Activated T-helper 1 cell treated with anti-CD3 and anti-CD28 coated beads, Interleukin-2, amount 50 U/mL, for 16 hours (primary cell): ENCODE data around the gene RNF145.

Source experiments
- DNase-seq, 2 donors: peaks; one replicate each; pipeline ENCODE4 v3.0.0-alpha.2; 2020; ENCODE audit warnings: low read depth in 1 of 2, low spot score in 1 of 2

Gene RNF145

DNA sequence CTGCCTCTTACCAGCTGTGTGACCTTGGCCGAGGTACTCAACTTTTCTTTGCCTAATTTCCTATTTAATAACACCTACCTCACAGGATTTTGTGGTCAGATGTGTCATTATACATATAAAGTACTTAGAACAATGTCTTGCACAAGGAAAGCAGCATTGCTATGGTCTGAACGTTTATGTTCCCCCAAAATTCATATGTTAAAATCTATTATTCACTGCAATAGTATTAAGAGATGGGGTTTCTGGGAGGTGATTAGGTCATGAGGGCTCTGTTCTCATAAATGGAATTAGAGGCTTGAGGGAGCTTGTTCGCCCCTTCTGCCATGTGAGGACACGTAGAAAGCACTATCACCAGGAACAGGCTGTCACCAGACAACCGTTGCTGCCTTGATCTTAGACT, 10.9 kb upstream of the RNF145 start:
- no peak for DNase-seq

DNA sequence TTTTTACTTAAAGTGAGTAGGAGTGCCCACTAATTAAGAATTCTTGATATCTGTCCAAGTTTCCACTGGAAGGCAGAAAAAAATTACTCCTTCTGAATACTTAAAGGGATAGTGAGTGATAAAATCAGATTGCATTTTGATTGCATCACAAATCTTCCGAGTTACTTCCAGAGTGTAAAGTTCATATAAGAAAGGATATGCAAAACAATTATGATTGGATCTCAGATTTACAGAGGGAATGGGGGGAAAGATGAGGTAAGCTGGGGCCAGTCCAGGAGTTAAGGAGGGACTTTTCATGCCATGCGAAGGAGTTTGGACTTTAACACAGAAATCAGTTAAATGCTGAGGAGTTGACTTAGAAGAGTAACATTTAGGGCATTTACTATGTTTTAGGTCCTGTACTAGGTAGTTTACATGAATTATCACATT, 9.3 kb upstream of the RNF145 start:
- DNase-seq = no peak

DNA sequence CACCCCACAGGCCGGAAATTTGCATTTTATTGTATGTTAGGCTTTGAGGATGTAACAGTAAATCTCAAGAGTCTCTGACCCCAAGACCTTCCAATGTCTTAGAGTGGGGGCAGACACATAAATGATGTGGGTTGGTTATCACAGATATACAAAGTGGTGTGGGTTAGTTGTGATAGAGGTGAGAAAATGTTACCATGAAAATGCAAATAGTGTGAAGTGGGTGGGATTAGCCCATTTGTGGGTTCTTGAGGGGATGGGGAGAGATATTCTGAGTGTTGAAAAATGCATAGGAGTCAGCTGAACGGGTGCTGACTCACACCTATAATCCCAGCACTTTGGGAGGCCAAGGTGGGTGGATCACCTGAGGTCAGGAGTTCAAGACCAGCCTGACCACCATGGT, 7.9 kb upstream of the RNF145 start:
- no peak for DNase-seq

DNA sequence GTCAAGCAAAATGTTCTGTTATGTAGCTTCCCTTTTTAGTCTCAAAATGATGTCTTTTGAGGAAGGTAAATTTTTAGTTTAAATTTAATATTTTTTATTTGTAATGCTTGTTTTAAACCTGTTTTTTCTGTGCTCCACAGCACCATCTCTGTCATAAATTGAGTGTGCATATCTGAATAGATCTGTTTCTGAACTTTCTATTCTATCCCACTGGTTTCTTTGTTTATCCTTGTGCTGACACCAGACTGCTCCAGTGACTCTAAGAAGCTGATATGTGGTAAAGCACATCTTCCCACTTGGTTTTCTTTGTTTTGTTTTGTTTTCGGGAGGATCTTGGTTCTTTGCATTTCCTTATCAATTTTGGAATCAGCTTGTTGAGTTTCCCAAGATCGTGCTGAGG, 7.1 kb upstream of the RNF145 start:
- DNase-seq = no peak

- DNase-seq = no peak
These were observed 6.5 kb upstream of the RNF145 start for GRCh38 chr5:159215886-159216285.

DNA sequence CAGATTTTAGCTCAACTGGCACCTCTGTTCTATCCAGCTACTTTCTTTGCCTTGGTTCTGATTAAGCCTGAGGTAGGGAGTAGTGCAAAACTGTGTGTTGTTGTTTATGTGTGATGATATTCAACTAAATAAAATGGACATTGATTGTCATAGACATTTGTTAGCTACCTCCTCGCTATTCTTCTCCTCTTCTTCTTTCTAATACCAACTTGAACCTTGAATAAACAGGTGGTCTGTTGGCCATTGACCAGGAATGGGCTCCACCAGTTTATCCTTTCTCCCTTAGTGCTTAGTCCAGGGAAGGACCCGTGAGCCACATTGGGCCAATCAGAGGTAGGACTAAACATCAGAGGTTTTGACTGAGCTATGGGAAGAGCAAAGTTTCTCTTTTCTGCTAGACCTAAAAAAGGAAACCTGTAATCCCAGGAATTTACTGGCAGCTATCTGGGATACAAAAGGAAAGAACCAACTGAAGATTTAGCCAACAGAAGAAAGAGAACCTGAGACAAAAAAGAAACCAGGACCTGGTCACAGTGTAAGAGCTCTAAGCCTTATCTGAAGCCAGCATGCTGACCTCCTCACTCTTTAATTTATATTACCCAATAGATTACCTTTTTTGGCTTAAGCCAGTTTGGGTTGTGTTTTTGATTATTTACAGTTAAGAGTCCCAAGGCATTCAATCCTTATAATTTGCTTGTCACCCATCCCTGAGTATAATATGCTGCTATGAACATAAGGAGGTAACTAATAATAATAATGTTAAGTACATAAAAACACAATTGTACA, 5.3 kb upstream of the RNF145 start:
- no peak for DNase-seq

DNA sequence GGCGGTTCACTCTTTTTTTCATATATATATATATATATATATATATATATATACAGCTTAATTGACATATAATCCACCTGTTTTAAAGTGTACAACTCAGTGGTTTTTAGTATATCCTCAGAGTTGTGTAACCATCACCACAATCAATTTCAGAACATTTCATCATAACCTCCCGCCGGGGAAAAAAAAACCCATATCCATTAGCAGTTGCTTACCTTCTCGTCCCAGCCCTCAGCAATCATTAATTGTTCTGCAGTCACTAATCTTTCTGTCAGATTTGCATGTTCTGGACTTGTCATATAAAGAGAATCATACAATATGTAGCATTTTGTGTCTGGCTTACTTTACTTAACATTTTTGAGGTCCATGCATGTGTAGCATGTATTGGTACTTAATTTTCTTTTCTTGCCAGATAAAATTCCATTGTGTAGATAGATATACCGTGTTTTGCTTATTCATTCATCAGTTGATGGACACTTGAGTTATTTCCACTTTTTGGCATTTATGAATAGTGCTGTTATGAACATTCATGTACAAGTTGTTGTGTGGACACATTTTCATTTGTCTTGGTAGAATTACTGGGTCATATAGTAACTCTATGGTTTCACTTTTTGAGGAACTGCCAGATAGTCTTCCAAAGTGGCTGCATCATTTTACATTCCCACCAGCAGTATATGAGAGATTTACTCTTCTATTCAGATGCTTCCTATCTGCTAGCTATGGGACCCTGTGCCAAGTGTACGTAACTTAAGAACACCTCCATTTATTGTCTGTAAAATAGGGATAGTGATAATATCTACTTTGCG, 3.5 kb upstream of the RNF145 start:
- DNase-seq = no peak

- DNase-seq = no peak
These were observed 2.4 kb upstream of the RNF145 start for GRCh38 chr5:159211729-159212174.

DNA sequence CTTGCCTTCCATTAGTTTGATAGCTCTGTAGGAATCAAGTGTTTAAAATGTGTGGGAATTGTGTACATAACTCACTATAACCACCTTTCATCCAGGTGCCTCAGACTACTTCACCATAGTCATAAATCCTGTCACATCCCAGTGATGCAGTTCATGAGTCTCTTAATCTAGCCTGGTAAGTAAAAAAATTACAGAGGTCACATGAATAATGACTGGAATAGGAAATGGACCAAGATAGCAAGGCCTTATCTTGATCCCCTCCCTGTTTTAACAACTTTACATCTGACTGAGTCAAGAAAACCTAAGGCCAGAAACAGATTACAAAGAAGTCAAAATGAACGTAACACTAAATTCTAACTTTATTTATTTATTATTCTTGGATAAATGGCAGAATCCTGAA, 1.5 kb upstream of the RNF145 start:
- no peak for DNase-seq

- DNase-seq = no peak
These were observed 883 bp upstream of the RNF145 start for GRCh38 chr5:159210210-159210661.

GRCh38 chr5:159208514-159209437, 577 bp downstream of the RNF145 start:
- peak in 1 of 2 donors; percentile 3 for DNase-seq

DNA sequence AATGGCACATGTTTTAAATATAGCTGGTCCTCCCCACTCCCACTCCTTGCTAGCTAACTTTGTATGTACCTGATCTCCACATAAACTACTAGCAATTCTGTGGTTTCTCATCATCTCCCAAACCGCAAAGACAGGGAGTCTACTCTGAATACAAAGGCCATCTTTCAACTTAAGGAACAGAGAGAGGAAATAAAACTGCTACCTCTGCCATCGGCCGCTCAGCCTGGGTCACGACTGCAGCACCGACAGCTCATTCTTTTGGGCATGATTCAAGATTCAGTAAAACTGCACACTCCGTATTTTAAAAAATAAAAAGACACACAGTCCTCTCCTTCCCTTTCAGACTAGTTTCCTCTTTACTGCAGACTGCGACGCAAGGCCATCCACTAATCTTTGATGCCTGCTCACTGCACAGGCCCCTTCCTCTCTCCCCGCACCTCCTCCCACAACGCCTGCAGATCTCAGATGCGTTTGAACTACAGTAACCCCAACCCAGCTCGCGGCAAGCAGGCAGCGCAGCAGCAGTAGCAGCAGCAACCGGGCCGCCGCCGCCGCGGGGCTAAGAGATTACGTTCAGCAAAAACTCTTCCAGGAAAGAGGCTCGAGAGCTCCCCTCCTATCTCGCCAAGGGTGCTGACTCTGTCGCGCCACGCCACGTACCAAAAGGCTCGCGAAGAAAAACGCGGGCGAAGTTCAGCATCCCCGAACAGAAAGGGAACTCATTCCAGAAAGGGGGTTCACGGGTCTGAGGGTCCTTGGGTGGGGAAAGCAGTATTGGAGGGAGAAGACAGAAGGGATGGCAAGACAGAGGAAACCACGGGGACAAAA, 1.5 kb downstream of the RNF145 start:
- DNase-seq = peak; percentile 63 to 70

DNA sequence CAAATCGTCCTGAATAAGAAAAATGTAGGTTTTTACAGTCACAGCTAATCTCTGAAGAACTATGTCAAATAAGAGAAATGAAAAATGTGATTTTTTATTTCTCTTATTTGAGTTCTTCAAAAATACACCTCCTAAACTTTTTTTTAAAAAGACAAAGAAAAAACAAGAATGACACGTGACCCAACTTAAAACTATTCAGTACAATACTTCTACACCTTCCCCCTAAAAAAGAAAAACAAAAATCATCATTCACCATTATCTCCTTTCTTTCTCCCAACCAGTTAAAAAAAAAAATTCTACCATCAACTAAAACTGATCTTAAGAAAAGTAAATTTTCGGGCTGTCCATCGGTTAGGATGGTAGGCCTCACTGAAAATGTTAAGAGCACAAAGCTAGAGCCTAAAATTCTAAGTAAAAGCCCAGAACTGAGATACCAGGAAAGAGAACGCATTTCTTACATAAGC, 2.1 kb downstream of the RNF145 start:
- DNase-seq = no peak

DNA sequence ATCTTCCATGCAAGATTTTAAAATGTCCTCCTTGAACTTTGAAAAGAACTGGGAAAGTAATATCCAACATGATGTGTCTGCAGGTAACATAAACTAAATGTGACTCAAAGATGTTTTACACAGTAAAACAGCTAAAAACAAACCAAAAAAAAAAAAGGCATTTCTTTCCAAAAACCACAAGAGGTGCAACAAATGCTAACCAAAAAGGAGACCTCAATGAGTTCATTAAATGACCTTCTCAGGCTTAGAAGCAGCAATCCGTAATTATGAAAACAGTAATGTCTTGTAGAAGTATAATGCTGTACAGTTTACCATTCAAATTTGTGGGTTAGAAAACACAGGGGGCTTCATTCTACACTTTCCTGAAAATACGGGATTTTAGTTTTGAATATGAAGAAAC, 2.5 kb downstream of the RNF145 start:
- DNase-seq = no peak

DNA sequence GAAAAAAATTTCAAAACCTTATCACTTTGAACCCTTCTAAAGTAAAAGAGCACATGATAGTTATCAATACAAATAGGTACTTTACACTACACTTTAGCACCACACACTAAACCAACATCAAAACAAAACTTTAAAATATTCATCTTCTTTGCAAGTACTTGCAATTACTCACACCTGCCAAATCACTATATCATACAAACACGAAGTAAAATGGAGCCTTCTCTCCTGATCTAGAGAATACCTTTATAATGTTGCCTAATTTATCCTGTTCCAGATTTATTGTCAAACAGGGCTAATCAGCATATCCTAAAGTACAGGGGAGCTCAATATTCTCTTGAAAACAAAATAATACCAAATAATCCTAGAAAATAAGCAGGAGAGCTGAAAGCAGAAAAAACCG, 3.0 kb downstream of the RNF145 start:
- DNase-seq = no peak

GRCh38 chr5:159203351-159203750, 6.0 kb downstream of the RNF145 start:
- DNase-seq = no peak

GRCh38 chr5:159202151-159202550, 7.2 kb downstream of the RNF145 start:
- no peak for DNase-seq

GRCh38 chr5:159199780-159200179, 9.6 kb downstream of the RNF145 start:
- DNase-seq = no peak

DNA sequence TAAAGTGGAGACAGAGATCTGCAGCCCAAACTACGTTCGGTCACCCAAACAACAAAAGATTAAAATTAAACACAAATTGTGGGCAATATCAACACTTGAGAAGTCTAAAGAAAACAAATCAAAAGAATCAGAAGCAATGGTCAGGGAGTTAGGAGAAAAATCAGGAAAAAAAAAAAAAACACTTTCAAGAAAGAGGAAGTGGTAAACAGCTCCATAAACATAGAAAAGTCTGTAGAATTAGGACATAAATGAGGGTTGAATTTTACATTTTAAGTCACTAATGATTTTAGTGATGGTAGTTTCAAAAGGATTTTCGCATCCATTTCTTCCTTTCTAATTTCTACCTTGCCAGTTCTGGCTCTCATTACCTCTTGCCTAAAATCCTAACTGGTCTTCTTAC, 10.1 kb downstream of the RNF145 start:
- DNase-seq = no peak
